GM23338 (cell line): ENCODE measurements around the gene DNASE1L2. TPM values are rescaled to one million over a fixed set of nuclear protein-coding genes. Genes with fewer than 3 reads are reported as not detected.
"Not testable (repeated sequence)": the region's sequence is repeated elsewhere in the genome, so short reads cannot be mapped to it uniquely, and the experiment has no call there.

ENCODE experiments used
- ATAC-seq: fragments of 200-7000 bp; cut with Tn5 transposase; 3 replicates; pipeline ENCODE4 v1.9.1; 2020
- DNase-seq: peaks from one replicate; pipeline ENCODE4 v3.0.0-alpha.2; 2015; ENCODE audit warnings: low spot score
- H2AFZ ChIP-seq: fragments of 200-600 bp; sonication (generic); 2 replicates; pipeline ENCODE4 v1.8.0; 2016; ENCODE audit warnings: antibody characterized with exemption, mild to moderate bottlenecking, moderate library complexity
- H3F3A ChIP-seq: fragments of 200-600 bp; sonication (generic); replicated peaks from 2 replicates; pipeline ENCODE4 v1.8.0; 2017; ENCODE audit warnings: antibody characterized with exemption, mixed run types, low read depth
- H3K27ac ChIP-seq: fragments of 200-600 bp; sonication (generic); 2 replicates; pipeline ENCODE4 v1.6.1; 2016; ENCODE audit warnings: low read depth
- H3K27me3 ChIP-seq: fragments of 200-600 bp; sonication (generic); 2 replicates; pipeline ENCODE4 v1.8.0; 2016; ENCODE audit warnings: mild to moderate bottlenecking, mixed run types, moderate library complexity; ENCODE audit not compliant: insufficient read depth
- H3K36me3 ChIP-seq: fragments of 200-600 bp; sonication (generic); 2 replicates; pipeline ENCODE4 v1.8.0; 2016; ENCODE audit warnings: mild to moderate bottlenecking; ENCODE audit not compliant: insufficient read depth
- H3K4me1 ChIP-seq: fragments of 200-600 bp; sonication (generic); 2 replicates; pipeline ENCODE4 v1.8.0; 2016; ENCODE audit warnings: mild to moderate bottlenecking, moderate library complexity; ENCODE audit not compliant: insufficient read depth
- H3K4me2 ChIP-seq: fragments of 200-600 bp; sonication (generic); 2 replicates; pipeline ENCODE4 v1.7.1; 2017; ENCODE audit warnings: mixed run types
- H3K4me3 ChIP-seq: fragments of 200-600 bp; sonication (generic); 2 replicates; pipeline ENCODE4 v1.6.1; 2016; ENCODE audit warnings: mixed run types
- H3K79me2 ChIP-seq: fragments of 200-600 bp; sonication (generic); replicated peaks from 2 replicates; pipeline ENCODE4 v1.8.0; 2017; ENCODE audit warnings: mild to moderate bottlenecking; ENCODE audit not compliant: insufficient read depth
- H3K9me2 ChIP-seq: fragments of 200-600 bp; sonication (generic); 2 replicates; pipeline ENCODE4 v1.8.0; 2017; ENCODE audit not compliant: insufficient read depth
- H4K20me1 ChIP-seq: fragments of 200-600 bp; sonication (generic); replicated peaks from 2 replicates; pipeline ENCODE4 v1.8.0; 2017; ENCODE audit warnings: mild to moderate bottlenecking; ENCODE audit not compliant: insufficient read depth
- H3K27ac Mint-ChIP-seq: 2 replicates; pipeline ENCODE4 v1.8.0; 2020; ENCODE audit warnings: inconsistent platforms, mild to moderate bottlenecking, moderate library complexity, mixed read lengths
- H3K27me3 Mint-ChIP-seq: 3 replicates; pipeline ENCODE4 v1.8.0; 2022; ENCODE audit warnings: low read depth, mild to moderate bottlenecking, moderate library complexity, mixed read lengths, inconsistent platforms; ENCODE audit not compliant: insufficient read depth, poor library complexity
- H3K36me3 Mint-ChIP-seq: 3 replicates; pipeline ENCODE4 v1.8.0; 2021; ENCODE audit warnings: low read depth, mild to moderate bottlenecking, inconsistent platforms, moderate library complexity, mixed read lengths
- H3K4me1 Mint-ChIP-seq: 3 replicates; pipeline ENCODE4 v1.8.0; 2020; ENCODE audit warnings: mild to moderate bottlenecking, inconsistent platforms, mixed read lengths
- H3K4me3 Mint-ChIP-seq: 3 replicates; pipeline ENCODE4 v1.8.0; 2021; ENCODE audit warnings: moderate library complexity, mild to moderate bottlenecking, inconsistent platforms, mixed read lengths
- H3K9me3 Mint-ChIP-seq: 3 replicates; pipeline ENCODE4 v1.8.0; 2020; ENCODE audit warnings: moderate library complexity, mild to moderate bottlenecking, inconsistent platforms, mixed read lengths
- JUNB ChIP-seq: IDR thresholded peaks from one replicate; pipeline ENCODE4 v1.6.1; 2016; ENCODE audit warnings: antibody characterized with exemption; ENCODE audit not compliant: unreplicated experiment
- NANOG ChIP-seq: IDR thresholded peaks from 2 replicates; pipeline ENCODE4 v1.6.1; 2016; ENCODE audit warnings: antibody characterized with exemption, borderline replicate concordance
- POLR2AphosphoS5 ChIP-seq: IDR thresholded peaks from 2 replicates; pipeline ENCODE4 v1.6.1; 2016; ENCODE audit warnings: antibody characterized with exemption, low read depth
- ZNF114 ChIP-seq: fragments of 250-450 bp; sonication (Bioruptor Pico); IDR thresholded peaks from 2 replicates; pipeline ENCODE4 v1.5.0; 2020; ENCODE audit warnings: mild to moderate bottlenecking, moderate library complexity
- polyA plus RNA-seq: library from polyadenylated mRNA; unstranded; fragments of >200 nt; fragmentation: Nextera tagmentation; extraction: Ambion mirVana; gene quantifications from 2 replicates; pipeline ENCODE4 v1.2.1, GENCODE V29; 2016
- total RNA-seq: library from RNA; depleted of rRNA; stranded (reverse); fragments of >200 nt; shearing (Covaris generic); gene quantifications from 2 replicates; pipeline ENCODE4 v1.2.3, GENCODE V29; 2014
- TF ChIP-seq, protein P1 (sequence below), 2 experiments: fragments of 200-600 bp in 1 of 2; sonication (generic) in 1 of 2; conservative IDR thresholded peaks; 2 replicates each; pipeline versions ENCODE4 v1.5.1 to v1.6.1; 2016 to 2017; ENCODE audit warnings: antibody characterized with exemption in 2 of 2, low read depth in 2 of 2, mild to moderate bottlenecking in 2 of 2, moderate library complexity in 1 of 2
- TF ChIP-seq, protein P2 (sequence below): fragments of 250-450 bp; sonication (Bioruptor Pico); IDR thresholded peaks from 2 replicates; pipeline ENCODE4 v1.5.0; 2020; ENCODE audit warnings: mild to moderate bottlenecking, moderate library complexity
- TF ChIP-seq, protein P3 (sequence below): IDR thresholded peaks from 2 replicates; pipeline ENCODE4 v1.6.1; 2016; ENCODE audit warnings: antibody characterized with exemption

DNASE1L2 gene
- total and polyA plus RNA-seq, 2 experiments from 2014 or later, result 0.23 TPM; not detected in 1

DNA sequence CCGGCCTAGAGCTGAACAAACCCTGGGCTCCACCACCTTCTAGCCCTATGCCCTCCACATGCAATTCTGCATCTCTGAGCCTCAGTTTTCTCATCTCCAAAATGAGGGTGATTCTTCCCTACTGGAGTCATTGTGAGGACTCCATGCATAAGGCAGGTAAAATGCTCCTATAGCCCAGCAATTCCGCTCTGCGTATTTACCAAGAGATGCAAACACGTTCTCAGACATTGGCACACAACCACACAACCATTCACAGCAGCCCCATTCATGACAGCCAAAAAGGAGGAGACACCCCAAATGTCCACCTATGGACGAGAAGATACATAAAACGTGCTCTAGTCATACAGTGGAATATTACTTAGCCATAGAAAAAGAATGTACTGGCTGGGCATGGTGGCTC lies 35.9 kb upstream of the DNASE1L2 start:
- H3F3A ChIP-seq, result no peaks in the 10 kb centered on the region; the same call in 1 of the 2 replicates
- Mint-ChIP-seq H3K4me3 (no peak overlapping the region), H3K4me1 (peaks cover 4% of the 10 kb centered on the region; the same call in 1 of the 3 replicates), H3K27ac (no peak overlapping the region), H3K36me3 (no peaks in the 10 kb centered on the region; the same call in 2 of the 3 replicates), H3K9me3 (no peaks in the 10 kb centered on the region), H3K27me3 (peaks cover 35% of the 10 kb centered on the region)
- H3K27me3 ChIP-seq, result peaks cover 50% of the 10 kb centered on the region
- DNase-seq (no peak), ATAC-seq (no peak)
- H3K4me3 ChIP-seq, result no peak overlapping the region
- no peaks in the 10 kb centered on the region for H3K79me2 ChIP-seq
- H3K36me3 ChIP-seq, result no peaks in the 10 kb centered on the region
- no peak overlapping the region for H3K27ac ChIP-seq
- H3K4me2 ChIP-seq, result no peak overlapping the region
- no peaks in the 10 kb centered on the region for H3K9me2 ChIP-seq
- H3K4me1 ChIP-seq, result peaks cover 4% of the 10 kb centered on the region; the same call in 1 of the 2 replicates
- H4K20me1 ChIP-seq, result no peaks in the 10 kb centered on the region
- TF ChIP-seq, protein P1, sequence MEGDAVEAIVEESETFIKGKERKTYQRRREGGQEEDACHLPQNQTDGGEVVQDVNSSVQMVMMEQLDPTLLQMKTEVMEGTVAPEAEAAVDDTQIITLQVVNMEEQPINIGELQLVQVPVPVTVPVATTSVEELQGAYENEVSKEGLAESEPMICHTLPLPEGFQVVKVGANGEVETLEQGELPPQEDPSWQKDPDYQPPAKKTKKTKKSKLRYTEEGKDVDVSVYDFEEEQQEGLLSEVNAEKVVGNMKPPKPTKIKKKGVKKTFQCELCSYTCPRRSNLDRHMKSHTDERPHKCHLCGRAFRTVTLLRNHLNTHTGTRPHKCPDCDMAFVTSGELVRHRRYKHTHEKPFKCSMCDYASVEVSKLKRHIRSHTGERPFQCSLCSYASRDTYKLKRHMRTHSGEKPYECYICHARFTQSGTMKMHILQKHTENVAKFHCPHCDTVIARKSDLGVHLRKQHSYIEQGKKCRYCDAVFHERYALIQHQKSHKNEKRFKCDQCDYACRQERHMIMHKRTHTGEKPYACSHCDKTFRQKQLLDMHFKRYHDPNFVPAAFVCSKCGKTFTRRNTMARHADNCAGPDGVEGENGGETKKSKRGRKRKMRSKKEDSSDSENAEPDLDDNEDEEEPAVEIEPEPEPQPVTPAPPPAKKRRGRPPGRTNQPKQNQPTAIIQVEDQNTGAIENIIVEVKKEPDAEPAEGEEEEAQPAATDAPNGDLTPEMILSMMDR (conservative IDR thresholded peaks at IDR 0.05; ENCODE audit: low read depth in 2 of 2), result no peak
- TF ChIP-seq NANOG, result no peak
- no peak for TF ChIP-seq JUNB
- no peak for TF ChIP-seq POLR2AphosphoS5
- TF ChIP-seq, protein P2, sequence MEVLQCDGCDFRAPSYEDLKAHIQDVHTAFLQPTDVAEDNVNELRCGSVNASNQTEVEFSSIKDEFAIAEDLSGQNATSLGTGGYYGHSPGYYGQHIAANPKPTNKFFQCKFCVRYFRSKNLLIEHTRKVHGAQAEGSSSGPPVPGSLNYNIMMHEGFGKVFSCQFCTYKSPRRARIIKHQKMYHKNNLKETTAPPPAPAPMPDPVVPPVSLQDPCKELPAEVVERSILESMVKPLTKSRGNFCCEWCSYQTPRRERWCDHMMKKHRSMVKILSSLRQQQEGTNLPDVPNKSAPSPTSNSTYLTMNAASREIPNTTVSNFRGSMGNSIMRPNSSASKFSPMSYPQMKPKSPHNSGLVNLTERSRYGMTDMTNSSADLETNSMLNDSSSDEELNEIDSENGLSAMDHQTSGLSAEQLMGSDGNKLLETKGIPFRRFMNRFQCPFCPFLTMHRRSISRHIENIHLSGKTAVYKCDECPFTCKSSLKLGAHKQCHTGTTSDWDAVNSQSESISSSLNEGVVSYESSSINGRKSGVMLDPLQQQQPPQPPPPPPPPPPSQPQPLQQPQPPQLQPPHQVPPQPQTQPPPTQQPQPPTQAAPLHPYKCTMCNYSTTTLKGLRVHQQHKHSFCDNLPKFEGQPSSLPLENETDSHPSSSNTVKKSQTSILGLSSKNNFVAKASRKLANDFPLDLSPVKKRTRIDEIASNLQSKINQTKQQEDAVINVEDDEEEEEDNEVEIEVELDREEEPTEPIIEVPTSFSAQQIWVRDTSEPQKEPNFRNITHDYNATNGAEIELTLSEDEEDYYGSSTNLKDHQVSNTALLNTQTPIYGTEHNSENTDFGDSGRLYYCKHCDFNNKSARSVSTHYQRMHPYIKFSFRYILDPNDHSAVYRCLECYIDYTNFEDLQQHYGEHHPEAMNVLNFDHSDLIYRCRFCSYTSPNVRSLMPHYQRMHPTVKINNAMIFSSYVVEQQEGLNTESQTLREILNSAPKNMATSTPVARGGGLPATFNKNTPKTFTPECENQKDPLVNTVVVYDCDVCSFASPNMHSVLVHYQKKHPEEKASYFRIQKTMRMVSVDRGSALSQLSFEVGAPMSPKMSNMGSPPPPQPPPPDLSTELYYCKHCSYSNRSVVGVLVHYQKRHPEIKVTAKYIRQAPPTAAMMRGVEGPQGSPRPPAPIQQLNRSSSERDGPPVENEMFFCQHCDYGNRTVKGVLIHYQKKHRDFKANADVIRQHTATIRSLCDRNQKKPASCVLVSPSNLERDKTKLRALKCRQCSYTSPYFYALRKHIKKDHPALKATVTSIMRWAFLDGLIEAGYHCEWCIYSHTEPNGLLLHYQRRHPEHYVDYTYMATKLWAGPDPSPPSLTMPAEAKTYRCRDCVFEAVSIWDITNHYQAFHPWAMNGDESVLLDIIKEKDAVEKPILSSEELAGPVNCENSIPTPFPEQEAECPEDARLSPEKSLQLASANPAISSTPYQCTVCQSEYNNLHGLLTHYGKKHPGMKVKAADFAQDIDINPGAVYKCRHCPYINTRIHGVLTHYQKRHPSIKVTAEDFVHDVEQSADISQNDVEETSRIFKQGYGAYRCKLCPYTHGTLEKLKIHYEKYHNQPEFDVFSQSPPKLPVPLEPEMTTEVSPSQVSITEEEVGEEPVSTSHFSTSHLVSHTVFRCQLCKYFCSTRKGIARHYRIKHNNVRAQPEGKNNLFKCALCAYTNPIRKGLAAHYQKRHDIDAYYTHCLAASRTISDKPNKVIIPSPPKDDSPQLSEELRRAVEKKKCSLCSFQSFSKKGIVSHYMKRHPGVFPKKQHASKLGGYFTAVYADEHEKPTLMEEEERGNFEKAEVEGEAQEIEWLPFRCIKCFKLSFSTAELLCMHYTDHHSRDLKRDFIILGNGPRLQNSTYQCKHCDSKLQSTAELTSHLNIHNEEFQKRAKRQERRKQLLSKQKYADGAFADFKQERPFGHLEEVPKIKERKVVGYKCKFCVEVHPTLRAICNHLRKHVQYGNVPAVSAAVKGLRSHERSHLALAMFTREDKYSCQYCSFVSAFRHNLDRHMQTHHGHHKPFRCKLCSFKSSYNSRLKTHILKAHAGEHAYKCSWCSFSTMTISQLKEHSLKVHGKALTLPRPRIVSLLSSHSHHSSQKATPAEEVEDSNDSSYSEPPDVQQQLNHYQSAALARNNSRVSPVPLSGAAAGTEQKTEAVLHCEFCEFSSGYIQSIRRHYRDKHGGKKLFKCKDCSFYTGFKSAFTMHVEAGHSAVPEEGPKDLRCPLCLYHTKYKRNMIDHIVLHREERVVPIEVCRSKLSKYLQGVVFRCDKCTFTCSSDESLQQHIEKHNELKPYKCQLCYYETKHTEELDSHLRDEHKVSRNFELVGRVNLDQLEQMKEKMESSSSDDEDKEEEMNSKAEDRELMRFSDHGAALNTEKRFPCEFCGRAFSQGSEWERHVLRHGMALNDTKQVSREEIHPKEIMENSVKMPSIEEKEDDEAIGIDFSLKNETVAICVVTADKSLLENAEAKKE, result no peak
- TF ChIP-seq ZNF114, result no peak
- TF ChIP-seq, protein P3, sequence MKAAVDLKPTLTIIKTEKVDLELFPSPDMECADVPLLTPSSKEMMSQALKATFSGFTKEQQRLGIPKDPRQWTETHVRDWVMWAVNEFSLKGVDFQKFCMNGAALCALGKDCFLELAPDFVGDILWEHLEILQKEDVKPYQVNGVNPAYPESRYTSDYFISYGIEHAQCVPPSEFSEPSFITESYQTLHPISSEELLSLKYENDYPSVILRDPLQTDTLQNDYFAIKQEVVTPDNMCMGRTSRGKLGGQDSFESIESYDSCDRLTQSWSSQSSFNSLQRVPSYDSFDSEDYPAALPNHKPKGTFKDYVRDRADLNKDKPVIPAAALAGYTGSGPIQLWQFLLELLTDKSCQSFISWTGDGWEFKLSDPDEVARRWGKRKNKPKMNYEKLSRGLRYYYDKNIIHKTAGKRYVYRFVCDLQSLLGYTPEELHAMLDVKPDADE, result no peak
- H2AFZ ChIP-seq, result no peak overlapping the region

DNA sequence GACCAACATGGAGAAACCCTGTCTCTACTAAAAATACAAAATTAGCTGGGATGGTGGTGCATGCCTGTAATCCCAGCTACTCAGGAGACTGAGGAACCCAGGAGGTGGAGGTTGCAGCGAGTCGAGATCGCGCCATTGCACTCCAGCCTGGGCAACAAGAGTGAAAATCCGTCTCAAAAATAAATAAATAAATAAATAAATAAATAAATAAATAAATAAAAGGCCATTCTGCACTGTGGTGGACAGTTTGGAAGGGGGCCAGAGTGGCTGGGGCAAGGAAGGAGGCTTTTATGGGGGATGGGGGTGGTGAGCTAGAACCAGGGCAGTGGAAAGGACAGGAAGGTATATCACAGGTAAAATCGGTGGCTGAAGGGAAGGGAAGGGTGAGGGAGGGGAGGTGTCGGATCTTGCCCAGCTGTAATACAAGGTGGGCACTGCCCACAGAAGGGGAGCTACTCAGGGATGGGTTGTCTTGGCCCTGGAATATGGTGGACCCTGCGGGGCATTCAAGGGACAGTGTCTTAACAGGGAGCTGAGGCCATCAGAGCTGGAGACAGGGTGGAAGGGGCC lies 33.0 kb upstream of the DNASE1L2 start:
- H3K9me3 Mint-ChIP-seq, ATAC-seq, H4K20me1 ChIP-seq, H3K79me2 ChIP-seq, H2AFZ ChIP-seq, H3K27ac Mint-ChIP-seq, H3K9me2 ChIP-seq, H3K27ac ChIP-seq, DNase-seq, H3K4me2 ChIP-seq, H3K4me1 ChIP-seq, H3F3A ChIP-seq, H3K4me3 ChIP-seq, H3K36me3 ChIP-seq: not testable (repeated sequence)
- peaks cover 13% of the 10 kb centered on the region for H3K4me1 Mint-ChIP-seq
- peaks cover 14% of the 10 kb centered on the region for H3K36me3 Mint-ChIP-seq
- H3K27me3 ChIP-seq, result peaks cover 29% of the 10 kb centered on the region
- H3K27me3 Mint-ChIP-seq, result peaks cover 32% of the 10 kb centered on the region
- peak overlapping the region; percentile 7; the same call in 1 of the 3 replicates for H3K4me3 Mint-ChIP-seq
